Measurements from ENCODE around the gene FASN. TPM values are rescaled to one million over a fixed set of nuclear protein-coding genes. Genes with fewer than 3 reads are reported as not detected.

FASN gene
- total RNA-seq, 2 experiments from 2014 or later = 239 to 259 TPM

- intact Hi-C loops (cut with DNase I, micrococcal nuclease) = loop anchor here in 1 of 2 experiments (5.0 kb wide), 2 partner anchors 44 to 94 kb away; no protein-coding TSS in a partner anchor
- POLR2A ChIA-PET = no interaction called here
- CTCF ChIA-PET = interaction anchor here (1.0 to 1.1 kb wide), 2 partner anchors 9 to 78 kb away, joined by 3 to 4 read pairs; no protein-coding TSS in a partner anchor
- H3K27me3 Mint-ChIP-seq = no peaks in the 10 kb centered on the region
- ATAC-seq (no peak), DNase-seq (no peak)
- H3K9me3 Mint-ChIP-seq (ENCODE audit: low read depth) = no peaks in the 10 kb centered on the region
- peak overlapping the region; percentile 32 for H3K4me3 Mint-ChIP-seq
- peaks cover 45% of the 10 kb centered on the region for H3K4me1 Mint-ChIP-seq
- H3K36me3 Mint-ChIP-seq (ENCODE audit: low read depth) = peaks cover 7% of the 10 kb centered on the region
- peak overlapping the region; percentile 13 for H3K27ac Mint-ChIP-seq
These were observed 10.0 kb upstream of the FASN start for GRCh38 chr17:82108038-82108437.

DNA sequence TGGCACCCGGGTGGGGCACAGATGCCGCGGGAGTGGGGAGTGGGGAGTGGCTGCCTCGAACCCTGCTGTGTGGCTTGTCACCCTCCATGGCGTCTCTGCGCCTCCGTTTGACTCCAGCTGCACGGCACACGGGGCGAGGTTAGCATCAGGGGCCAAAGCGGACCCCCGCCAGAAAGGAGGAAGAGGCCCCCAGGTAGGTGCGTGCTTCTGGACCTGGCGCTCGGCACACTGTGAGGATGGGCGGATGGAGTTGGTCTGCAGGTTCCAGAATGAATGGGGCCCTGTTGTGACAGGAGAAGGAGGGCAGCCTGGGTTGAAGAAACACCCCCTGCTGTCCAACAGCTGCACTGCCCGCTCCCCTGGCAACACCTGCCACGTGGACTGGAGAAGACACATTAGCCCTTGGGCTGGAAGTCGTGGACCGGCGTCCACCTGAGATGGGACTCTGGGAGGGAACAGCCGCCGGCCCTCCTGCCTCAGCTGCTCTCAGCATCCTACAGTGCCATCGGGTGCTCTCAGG, 9.4 kb upstream of the FASN start:
- ChIA-PET POLR2A (no interaction called here), CTCF (interaction anchor here (1.1 to 2.1 kb wide), 2 partner anchors 9 to 19 kb away, joined by 4 to 7 read pairs; no protein-coding TSS in a partner anchor)
- Mint-ChIP-seq H3K4me3 (peak overlapping the region; percentile 84), H3K27ac (peak overlapping the region; percentile 47), H3K4me1 (peaks cover 45% of the 10 kb centered on the region), H3K27me3 (no peaks in the 10 kb centered on the region), H3K9me3 (ENCODE audit: low read depth) (no peaks in the 10 kb centered on the region), H3K36me3 (ENCODE audit: low read depth) (peaks cover 7% of the 10 kb centered on the region)
- DNase-seq (peak; percentile 43), ATAC-seq (no peak)
- intact Hi-C loops (cut with DNase I, micrococcal nuclease) = loop anchor here in 1 of 2 experiments (5.0 kb wide), 2 partner anchors 45 to 95 kb away; no protein-coding TSS in a partner anchor

- Mint-ChIP-seq H3K4me1 (peaks cover 43% of the 10 kb centered on the region), H3K27me3 (no peaks in the 10 kb centered on the region), H3K27ac (peak overlapping the region; percentile 96), H3K36me3 (ENCODE audit: low read depth) (peaks cover 7% of the 10 kb centered on the region), H3K9me3 (ENCODE audit: low read depth) (no peaks in the 10 kb centered on the region), H3K4me3 (peak overlapping the region; percentile 84)
- DNase-seq = no peak
- ChIA-PET CTCF (interaction anchor here (0.7 to 2.1 kb wide), 5 partner anchors 20 to 255 kb away, joined by 3 to 8 read pairs (median 3); no protein-coding TSS in a partner anchor), POLR2A (interaction anchor here (0.6 to 1.2 kb wide), 4 partner anchors 13 to 433 kb away, joined by 3 to 6 read pairs (median 4); partner anchors contain the start of gene DCXR)
- ATAC-seq = no peak
- intact Hi-C loops (cut with DNase I, micrococcal nuclease) = loop anchor here in 1 of 2 experiments (5.0 kb wide), 2 partner anchors 46 to 96 kb away; no protein-coding TSS in a partner anchor
These were observed 8.8 kb upstream of the FASN start for GRCh38 chr17:82106688-82107305.

DNA sequence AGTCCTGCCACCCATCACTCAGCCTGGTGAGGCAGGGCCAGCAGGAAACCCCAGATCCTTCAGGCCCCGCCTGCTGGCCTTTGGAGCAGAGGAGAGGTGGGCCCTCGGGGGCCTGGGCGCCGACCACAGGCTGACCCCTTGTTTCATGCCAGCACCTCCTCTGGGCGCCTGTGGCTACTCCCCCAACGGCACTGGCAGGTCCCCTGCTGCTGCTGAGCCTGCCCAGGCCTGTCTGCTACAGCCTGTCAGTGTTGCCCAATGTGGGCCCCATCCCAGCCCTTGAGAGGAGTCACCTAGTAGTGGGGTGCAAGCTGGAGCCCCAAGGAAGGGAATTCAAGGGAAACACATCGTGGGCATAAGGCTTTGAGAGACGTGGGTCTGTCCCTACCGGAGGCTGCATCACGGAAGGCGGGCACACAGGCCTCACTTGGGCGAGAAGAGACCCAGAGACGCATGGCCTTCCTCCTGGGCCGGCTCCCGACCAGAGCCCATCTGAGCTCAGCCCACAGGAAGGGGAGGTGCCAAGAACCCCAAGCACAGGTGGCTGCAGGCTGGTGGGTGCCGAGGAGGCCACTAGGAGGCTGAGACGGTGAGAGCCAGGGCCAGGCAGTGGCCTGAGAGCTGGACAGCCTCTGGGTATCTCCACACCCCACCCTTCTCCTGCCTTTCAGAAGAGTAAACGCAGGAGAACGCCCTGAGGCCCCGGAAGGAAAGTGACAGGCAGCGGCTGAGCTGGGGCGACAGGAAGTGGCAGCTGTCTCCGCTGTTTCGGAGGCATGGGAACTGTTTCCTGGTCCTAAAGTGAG, 8.0 kb upstream of the FASN start:
- CTCF ChIA-PET = interaction anchor here (0.7 to 2.1 kb wide), 7 partner anchors 20 to 256 kb away, joined by 3 to 8 read pairs (median 3); no protein-coding TSS in a partner anchor
- peaks cover 7% of the 10 kb centered on the region for H3K36me3 Mint-ChIP-seq (ENCODE audit: low read depth)
- peaks cover 43% of the 10 kb centered on the region for H3K4me1 Mint-ChIP-seq
- no peaks in the 10 kb centered on the region for H3K27me3 Mint-ChIP-seq
- POLR2A ChIA-PET = interaction anchor here (0.6 to 1.2 kb wide), 4 partner anchors 14 to 434 kb away, joined by 3 to 6 read pairs (median 4); partner anchors contain the start of gene DCXR
- DNase-seq = peak; percentile 81
- peak; percentile 82 for ATAC-seq
- peak overlapping the region; percentile 96 for H3K27ac Mint-ChIP-seq
- no peaks in the 10 kb centered on the region for H3K9me3 Mint-ChIP-seq (ENCODE audit: low read depth)
- peak overlapping the region; percentile 84 for H3K4me3 Mint-ChIP-seq
- intact Hi-C loops (cut with DNase I, micrococcal nuclease) = loop anchor here in 1 of 2 experiments (5.0 kb wide), 2 partner anchors 46 to 96 kb away; no protein-coding TSS in a partner anchor

GRCh38 chr17:82105417-82105881, 7.4 kb upstream of the FASN start:
- H3K4me1 Mint-ChIP-seq = peaks cover 43% of the 10 kb centered on the region
- intact Hi-C loops (cut with DNase I, micrococcal nuclease) = loop anchor here in 1 of 2 experiments (5.0 kb wide), 2 partner anchors 47 to 97 kb away; no protein-coding TSS in a partner anchor
- ChIA-PET POLR2A (interaction anchor here (0.6 to 1.2 kb wide), 2 partner anchors 11 to 15 kb away, joined by 3 to 4 read pairs; no protein-coding TSS in a partner anchor), CTCF (interaction anchor here (0.8 to 2.1 kb wide), 6 partner anchors 21 to 84 kb away, joined by 3 to 8 read pairs (median 4); no protein-coding TSS in a partner anchor)
- H3K27me3 Mint-ChIP-seq = no peaks in the 10 kb centered on the region
- peaks cover 10% of the 10 kb centered on the region for H3K36me3 Mint-ChIP-seq (ENCODE audit: low read depth)
- ATAC-seq = no peak
- peak overlapping the region; percentile 84 for H3K4me3 Mint-ChIP-seq
- H3K9me3 Mint-ChIP-seq (ENCODE audit: low read depth) = no peaks in the 10 kb centered on the region
- no peak for DNase-seq
- H3K27ac Mint-ChIP-seq = peak overlapping the region; percentile 96

- POLR2A ChIA-PET = interaction anchor here (0.6 kb wide), 1 partner anchor 12 kb away, joined by 4 read pairs; no protein-coding TSS in a partner anchor
These were observed 6.9 kb upstream of the FASN start for GRCh38 chr17:82104797-82105416.

DNA sequence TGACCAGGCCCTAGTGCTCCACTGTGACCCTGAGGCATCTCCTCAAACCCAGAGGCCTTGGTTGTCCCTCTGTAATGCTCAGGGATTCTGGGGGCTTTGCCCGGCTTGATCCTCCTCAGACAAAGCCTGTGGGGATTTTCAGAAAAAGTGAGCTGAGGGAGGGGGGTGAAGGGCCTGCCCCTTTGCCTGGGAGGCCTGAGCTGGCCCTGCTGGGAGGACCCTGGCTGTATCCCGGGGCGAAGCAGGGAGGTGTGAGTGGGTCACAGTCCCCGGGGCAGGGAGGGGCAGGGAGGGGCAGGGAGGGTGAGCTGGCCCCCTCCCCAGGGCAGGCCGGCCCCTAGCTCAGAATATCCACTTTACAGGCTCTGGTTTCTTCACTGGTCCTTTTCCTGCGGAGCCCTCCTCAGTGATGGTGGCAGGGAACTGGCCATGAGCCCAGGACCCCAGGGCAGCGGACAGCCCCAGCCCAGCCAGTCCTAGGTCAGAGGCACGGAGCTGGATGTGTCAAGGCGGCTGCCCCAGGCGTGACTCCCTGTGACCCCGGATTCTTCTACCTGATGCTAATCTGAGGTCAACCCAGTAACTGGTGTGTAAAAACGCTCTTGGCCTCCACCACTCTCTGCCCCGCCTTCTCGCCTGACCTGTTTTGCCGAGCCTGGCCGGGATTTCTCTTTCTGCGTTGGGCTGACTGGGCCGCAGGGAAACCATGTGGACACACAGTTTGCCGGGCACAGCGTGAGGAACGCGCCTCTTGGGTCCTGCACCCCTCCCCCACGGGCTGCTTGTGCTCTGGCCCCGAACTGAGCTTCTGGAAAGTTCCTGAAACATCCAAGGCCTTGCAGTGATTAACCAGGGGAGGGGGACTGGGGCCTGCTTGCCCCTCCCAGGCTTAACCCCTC, 5.8 kb upstream of the FASN start:
- H3K4me3 Mint-ChIP-seq = no peak overlapping the region
- ChIA-PET POLR2A (no interaction called here), CTCF (interaction anchor here (0.6 kb wide), 1 partner anchor 11 kb away, joined by 3 read pairs; no protein-coding TSS in a partner anchor)
- intact Hi-C loops (cut with DNase I, micrococcal nuclease) = no loop called here
- no peak for ATAC-seq
- no peak overlapping the region for H3K27ac Mint-ChIP-seq
- DNase-seq = no peak
- peaks cover 39% of the 10 kb centered on the region for H3K4me1 Mint-ChIP-seq
- no peaks in the 10 kb centered on the region for H3K27me3 Mint-ChIP-seq
- H3K9me3 Mint-ChIP-seq (ENCODE audit: low read depth) = no peaks in the 10 kb centered on the region
- peaks cover 10% of the 10 kb centered on the region for H3K36me3 Mint-ChIP-seq (ENCODE audit: low read depth)

More at GRCh38 chr17:82104797-82105416, 6.9 kb upstream of the FASN start:
- no peaks in the 10 kb centered on the region for H3K9me3 Mint-ChIP-seq (ENCODE audit: low read depth)
- peak overlapping the region; percentile 84 for H3K4me3 Mint-ChIP-seq
- peak overlapping the region; percentile 96 for H3K27ac Mint-ChIP-seq
- intact Hi-C loops (cut with DNase I, micrococcal nuclease) = loop anchor here in 1 of 2 experiments (5.0 kb wide), 2 partner anchors 47 to 97 kb away; no protein-coding TSS in a partner anchor
- CTCF ChIA-PET = interaction anchor here (0.9 kb wide), 1 partner anchor 50 kb away, joined by 5 read pairs; no protein-coding TSS in a partner anchor
- peaks cover 42% of the 10 kb centered on the region for H3K4me1 Mint-ChIP-seq
- H3K27me3 Mint-ChIP-seq = no peaks in the 10 kb centered on the region
- DNase-seq = no peak
- H3K36me3 Mint-ChIP-seq (ENCODE audit: low read depth) = peaks cover 10% of the 10 kb centered on the region
- no peak for ATAC-seq

DNA sequence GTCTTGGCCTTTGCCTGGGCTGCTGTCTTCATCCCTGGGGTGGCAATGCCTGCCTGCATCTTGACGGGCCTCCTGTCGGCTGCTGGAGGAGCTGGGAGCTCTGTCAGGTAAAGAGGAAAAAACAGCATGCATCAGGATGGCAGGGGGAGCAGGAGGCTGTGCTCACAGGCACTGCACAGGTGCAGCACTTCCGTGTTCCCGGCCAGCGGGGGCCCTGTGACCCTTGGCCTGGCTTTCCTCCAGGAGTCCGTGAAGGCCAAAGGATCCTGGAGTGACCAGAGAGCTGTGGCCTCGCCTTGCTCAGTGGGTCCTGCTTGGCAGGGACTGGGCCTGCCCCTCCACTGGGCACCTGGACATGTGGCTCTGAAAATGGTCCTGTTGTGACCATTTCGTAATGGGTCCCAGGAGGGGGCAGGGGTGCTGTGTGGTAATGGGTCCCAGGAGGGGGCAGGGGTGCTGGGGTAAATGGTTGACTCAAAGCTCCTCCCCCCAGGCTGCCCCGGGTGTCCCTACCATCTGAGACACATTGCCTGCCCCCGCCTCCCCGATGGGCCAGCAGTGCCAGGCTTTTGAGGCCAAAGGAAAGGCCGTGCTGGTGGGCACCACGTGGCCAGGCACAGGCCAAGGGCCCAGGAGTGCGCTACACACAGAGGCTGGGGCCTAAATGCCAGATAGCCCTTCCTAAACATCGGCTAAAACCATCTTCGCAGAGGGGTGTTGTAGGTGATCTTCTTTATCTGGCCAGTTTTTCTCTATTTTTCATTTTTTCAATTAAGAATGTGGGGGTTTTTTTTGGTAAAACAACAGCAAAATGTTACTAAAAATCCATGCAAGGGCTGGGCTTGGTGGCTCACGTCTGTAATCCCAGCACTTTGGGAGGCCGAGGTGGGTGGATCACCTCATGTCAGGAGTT, 4.0 kb upstream of the FASN start:
- H3K4me1 Mint-ChIP-seq = peaks cover 29% of the 10 kb centered on the region
- ChIA-PET POLR2A (no interaction called here), CTCF (interaction anchor here (1.1 kb wide), 1 partner anchor 24 kb away, joined by 4 read pairs; no protein-coding TSS in a partner anchor)
- peaks cover 10% of the 10 kb centered on the region for H3K36me3 Mint-ChIP-seq (ENCODE audit: low read depth)
- no peak overlapping the region for H3K27ac Mint-ChIP-seq
- H3K9me3 Mint-ChIP-seq (ENCODE audit: low read depth) = no peaks in the 10 kb centered on the region
- intact Hi-C loops (cut with DNase I, micrococcal nuclease) = no loop called here
- DNase-seq = no peak
- no peaks in the 10 kb centered on the region for H3K27me3 Mint-ChIP-seq
- no peak for ATAC-seq
- no peak overlapping the region for H3K4me3 Mint-ChIP-seq

GRCh38 chr17:82101301-82101715, 3.3 kb upstream of the FASN start:
- ChIA-PET POLR2A (no interaction called here), CTCF (interaction anchor here (1.1 kb wide), 1 partner anchor 25 kb away, joined by 4 read pairs; no protein-coding TSS in a partner anchor)
- Mint-ChIP-seq H3K4me3 (no peak overlapping the region), H3K27me3 (no peaks in the 10 kb centered on the region), H3K36me3 (ENCODE audit: low read depth) (peaks cover 8% of the 10 kb centered on the region), H3K27ac (no peak overlapping the region), H3K9me3 (ENCODE audit: low read depth) (no peaks in the 10 kb centered on the region), H3K4me1 (peaks cover 24% of the 10 kb centered on the region)
- ATAC-seq = no peak
- DNase-seq = no peak
- intact Hi-C loops (cut with DNase I, micrococcal nuclease) = no loop called here

Data from activated CD4-positive, alpha-beta T cell treated with anti-CD3 and anti-CD28 coated beads for 36 hours (primary cell).